Hepatocyte (in vitro differentiated cells): ENCODE measurements around the gene LCN9.

Experiments used
- CTCF ChIP-seq: fragments of 200-600 bp; sonication (generic); IDR thresholded peaks from 2 replicates; pipeline ENCODE4 v1.5.1; 2016; ENCODE audit warnings: antibody characterized with exemption, mild to moderate bottlenecking; ENCODE audit not compliant: poor library complexity
- EZH2 ChIP-seq: fragments of 200-600 bp; sonication (generic); IDR thresholded peaks from 2 replicates; pipeline ENCODE4 v1.6.1; 2016; ENCODE audit warnings: antibody characterized with exemption, mild to moderate bottlenecking, borderline replicate concordance
- EZH2phosphoT487 ChIP-seq: fragments of 200-600 bp; sonication (generic); IDR thresholded peaks from one replicate; pipeline ENCODE4 v1.6.1; 2018; ENCODE audit warnings: antibody characterized with exemption, mild to moderate bottlenecking, low read depth, moderate library complexity; ENCODE audit not compliant: unreplicated experiment, severe bottlenecking

DNA sequence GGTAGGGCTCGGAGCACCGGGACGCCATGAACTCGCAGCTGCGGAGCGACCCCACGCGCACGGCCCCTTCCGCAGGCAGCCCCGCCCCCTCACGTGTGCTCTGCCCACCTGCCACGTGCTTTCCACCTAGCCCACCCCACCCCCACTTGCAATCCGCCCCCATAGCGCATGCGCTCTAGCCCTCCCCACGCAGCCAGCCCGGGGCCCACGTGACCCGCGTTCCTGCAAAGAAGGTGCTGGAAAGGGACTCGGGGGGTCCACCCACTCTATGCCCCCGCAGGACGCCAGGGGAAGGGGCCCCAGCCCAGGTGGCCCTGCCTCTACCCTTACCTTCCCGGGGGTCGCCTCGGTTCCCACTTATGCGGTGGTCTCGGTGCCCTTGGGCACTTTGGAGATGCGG is 36.3 kb downstream of the LCN9 start, which contains the start of gene SOHLH1:
- TF ChIP-seq CTCF (no peak), EZH2 (no peak), EZH2phosphoT487 (no peak)
